Endothelial cell of umbilical vein (primary cell): ENCODE data around the gene GORASP1. TPM values are rescaled to one million over a fixed set of nuclear protein-coding genes. Genes with fewer than 3 reads are reported as not detected.

Experiments used
- BruUV-seq: library from RNA; stranded (reverse); fragments of 400-500 nt; replicated peaks from 2 replicates; lab custom pipeline; 2021; lab: Mats Ljungman, UMichigan
- CTCF ChIA-PET: fragments of 300-600, 350-600 bp; sonication (Branson Sonifier 250); formaldehyde crosslinking; loops from one replicate; lab custom pipeline; 2021; ENCODE audit warnings: antibody characterized with exemption, inconsistent platforms; lab: Charles Lee
- POLR2A ChIA-PET: fragments of 300-600, 350-600 bp; sonication (Branson Sonifier 250); formaldehyde crosslinking; loops from one replicate; lab custom pipeline; 2021; ENCODE audit warnings: antibody characterized with exemption, inconsistent platforms; lab: Charles Lee
- DNase-seq: peaks from one replicate; pipeline ENCODE4 v3.0.0-alpha.2; 2011; ENCODE audit warnings: low read depth, low spot score
- FAIRE-seq: peaks from 2 replicates; lab custom pipeline; 2011; peaks lifted over from hg19 to GRCh38; lab: Jason Lieb, UNC
- H2AFZ ChIP-seq: 2 replicates; pipeline ENCODE4 v1.6.0; 2012; ENCODE audit warnings: low read depth, low read length, control low read depth, inconsistent platforms
- H3K27ac ChIP-seq: 2 replicates; pipeline ENCODE4 v1.5.1; 2011; ENCODE audit warnings: low read depth, mild to moderate bottlenecking, control low read depth, low read length, moderate library complexity; ENCODE audit not compliant: insufficient read depth
- H3K27me3 ChIP-seq, 2 experiments: 2 replicates each; pipeline versions ENCODE4 v1.6.0 to v1.6.1; 2011; ENCODE audit warnings: low read length in 2 of 2, mixed read lengths in 1 of 2; ENCODE audit not compliant: control insufficient read depth in 2 of 2, insufficient read depth in 2 of 2
- H3K36me3 ChIP-seq, 2 experiments: 2 replicates in 1 of 2; 3 replicates in 1 of 2; pipeline ENCODE4 v1.5.1; 2011; ENCODE audit warnings: low read length in 2 of 2, mild to moderate bottlenecking in 1 of 2, moderate library complexity in 1 of 2; ENCODE audit not compliant: control insufficient read depth in 2 of 2, insufficient read depth in 2 of 2; ENCODE audit errors: extremely low read depth in 1 of 2
- H3K4me1 ChIP-seq: 3 replicates; pipeline ENCODE4 v1.5.1; 2011; ENCODE audit warnings: mild to moderate bottlenecking, low read length; ENCODE audit not compliant: control insufficient read depth, insufficient read depth; ENCODE audit errors: extremely low read depth
- H3K4me2 ChIP-seq: 2 replicates; pipeline ENCODE4 v1.6.1; 2011; ENCODE audit warnings: low read length, control low read depth, mixed read lengths; ENCODE audit not compliant: insufficient read depth
- H3K4me3 ChIP-seq, 3 experiments: fragments of 200-600 bp in 1 of 3; sonication (generic), shearing (Covaris generic) in 1 of 3; replicated peaks in 1 of 3; 2 replicates each; pipeline ENCODE4 v1.5.1; 2011 to 2016; ENCODE audit warnings: control low read depth in 3 of 3, low read length in 3 of 3, mild to moderate bottlenecking in 2 of 3, inconsistent platforms in 1 of 3, low read depth in 1 of 3, moderate library complexity in 1 of 3; ENCODE audit not compliant: insufficient read depth in 1 of 3
- H3K79me2 ChIP-seq: 2 replicates; pipeline ENCODE4 v1.6.0; 2012; ENCODE audit warnings: low read length, inconsistent platforms; ENCODE audit not compliant: control insufficient read depth, insufficient read depth
- H3K9ac ChIP-seq: replicated peaks from 2 replicates; pipeline ENCODE3; 2011; ENCODE audit warnings: low read length, control low read depth; ENCODE audit not compliant: insufficient read depth; ENCODE audit errors: extremely low read depth
- H3K9me1 ChIP-seq: replicated peaks from 3 replicates; pipeline ENCODE4 v1.6.0; 2011; ENCODE audit warnings: mild to moderate bottlenecking, low read length; ENCODE audit not compliant: control insufficient read depth, insufficient read depth; ENCODE audit errors: extremely low read depth
- H3K9me3 ChIP-seq: replicated peaks from 2 replicates; pipeline ENCODE4 v1.5.1; 2012; ENCODE audit warnings: low read length, inconsistent platforms; ENCODE audit not compliant: control insufficient read depth, insufficient read depth
- H4K20me1 ChIP-seq: replicated peaks from 2 replicates; pipeline ENCODE3; 2011; ENCODE audit warnings: mild to moderate bottlenecking, low read length; ENCODE audit not compliant: control insufficient read depth, insufficient read depth; ENCODE audit errors: extremely low read depth
- EZH2 ChIP-seq: IDR thresholded peaks from 2 replicates; pipeline ENCODE4 v1.6.1; 2012; ENCODE audit warnings: borderline replicate concordance, low read depth, mild to moderate bottlenecking, moderate library complexity, low read length, inconsistent platforms; ENCODE audit not compliant: severe bottlenecking
- FOS ChIP-seq: IDR thresholded peaks from 2 replicates; pipeline ENCODE4 v1.6.1; 2011; ENCODE audit warnings: mild to moderate bottlenecking, low read length, moderate library complexity, borderline replicate concordance; ENCODE audit not compliant: insufficient read depth
- GATA2 ChIP-seq: IDR thresholded peaks from 2 replicates; pipeline ENCODE4 v1.7.0; 2011; ENCODE audit warnings: low read depth, mild to moderate bottlenecking, moderate library complexity, mixed read lengths, low read length; ENCODE audit not compliant: insufficient read length, insufficient read depth
- JUN ChIP-seq: IDR thresholded peaks from 2 replicates; pipeline ENCODE4 v1.6.1; 2011; ENCODE audit warnings: borderline replicate concordance, low read depth; ENCODE audit not compliant: insufficient read length, insufficient read depth
- MYC ChIP-seq: IDR thresholded peaks from one replicate; pipeline ENCODE4 v1.6.1; 2011; ENCODE audit warnings: mild to moderate bottlenecking, low read depth, low read length
- POLR2A ChIP-seq: IDR thresholded peaks from 2 replicates; pipeline ENCODE4 v1.6.1; 2012; ENCODE audit warnings: low read depth, mild to moderate bottlenecking, control low read depth, low read length
- POLR2AphosphoS5 ChIP-seq: IDR thresholded peaks from 2 replicates; pipeline ENCODE4 v1.6.1; 2012; ENCODE audit warnings: low read depth, mild to moderate bottlenecking, control low read depth, low read length, moderate library complexity; ENCODE audit not compliant: insufficient read depth
- dilution Hi-C: fragments of 300-500 bp; cut with MboI; formaldehyde crosslinking; loops from one replicate; pipeline ENCODE4 v1.15.0; 2019; ENCODE audit warnings: low sequenced_read_pairs; ENCODE audit not compliant: extremely low pct_ligation_motif_present
- intact Hi-C: fragments of 100-400 bp; cut with micrococcal nuclease; formaldehyde crosslinking; loops from one replicate; pipeline ENCODE4 v1.10.0; 2022
- polyA plus RNA-seq, 4 experiments: library from polyadenylated mRNA; depleted of rRNA in 3 of 4; stranded (reverse) in 3 of 4; unstranded in 1 of 4; fragments of >200 nt; gene quantifications; 2 replicates each; pipeline versions ENCODE4 v1.2.1 to v1.2.3, GENCODE V29; 2011 to 2012; ENCODE audit warnings: missing spikeins in 1 of 4
- total RNA-seq: library from RNA; stranded (reverse); gene quantifications from 2 replicates; pipeline ENCODE4 v1.2.3, GENCODE V29; 2021
- TF ChIP-seq, protein P1 (sequence below), 2 donors: IDR thresholded peaks; 1 replicate in 1 of 2; 2 replicates in 1 of 2; pipeline ENCODE4 v1.5.1; 2011; ENCODE audit warnings: low read length in 2 of 2, mild to moderate bottlenecking in 2 of 2, moderate library complexity in 2 of 2, control low read depth in 1 of 2, inconsistent platforms in 1 of 2, low read depth in 1 of 2; ENCODE audit not compliant: insufficient read depth in 1 of 2; ENCODE audit errors: extremely low read depth in 1 of 2
- TF ChIP-seq, protein P2 (sequence below): IDR thresholded peaks from 2 replicates; pipeline ENCODE4 v1.6.1; 2011; ENCODE audit not compliant: insufficient read depth, insufficient read length

GORASP1 gene
- total and polyA plus RNA-seq, 2 donors (not counting 3 experiments of a cell fraction or from before 2014, with no cell fraction given): 62.5 to 68.0 TPM

DNA sequence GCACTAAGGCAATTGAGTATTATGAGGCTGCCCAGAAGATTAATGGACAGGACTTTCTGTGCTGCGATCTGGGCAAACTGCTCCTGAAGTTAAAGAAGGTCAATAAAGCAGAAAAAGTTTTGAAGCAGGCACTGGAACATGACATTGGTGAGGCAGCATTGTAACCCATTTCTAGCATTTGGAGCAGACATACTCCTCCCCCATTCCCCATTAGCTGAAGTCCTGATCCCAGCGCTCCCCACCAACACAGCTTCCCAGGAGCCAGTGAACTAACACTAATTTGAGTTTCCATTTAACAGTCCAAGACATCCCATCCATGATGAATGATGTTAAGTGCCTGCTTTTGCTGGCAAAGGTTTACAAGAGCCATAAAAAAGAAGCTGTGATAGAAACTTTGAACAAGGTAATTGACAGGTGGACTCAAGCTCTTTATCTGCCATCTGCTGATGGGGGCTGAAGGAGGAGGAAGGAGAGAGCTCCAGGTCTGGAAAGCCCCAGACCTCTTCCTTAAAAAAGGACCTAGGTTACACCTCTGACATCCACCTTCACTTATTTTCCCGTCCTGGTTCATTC lies 23.4 kb upstream of the GORASP1 start:
- no peak for DNase-seq
- no peak for FAIRE-seq
- Histone ChIP-seq H3K9ac (no peak overlapping the region), H3K9me3 (no peaks in the 10 kb centered on the region), H2AFZ (no peak overlapping the region), H3K36me3 (no peaks in the 10 kb centered on the region), H3K4me1 (peaks cover 14% of the 10 kb centered on the region), H3K27ac (no peak overlapping the region), H3K79me2 (no peaks in the 10 kb centered on the region), H3K4me2 (no peak overlapping the region), H3K4me3 (no peak overlapping the region), H3K27me3 (no peaks in the 10 kb centered on the region), H3K9me1 (no peaks in the 10 kb centered on the region), H4K20me1 (no peaks in the 10 kb centered on the region)
- intact Hi-C loops: no loop called here
- BruUV-seq: no TSS peak
- ChIA-PET POLR2A (interaction anchor here (1.0 kb wide), 1 partner anchor 47 kb away, joined by 3 read pairs; no protein-coding TSS in a partner anchor), CTCF (interaction anchor here (0.6 to 11.3 kb wide), 3 partner anchors 45 to 157 kb away, joined by 4 to 449 read pairs (median 172); partner anchors contain the start of gene XIRP1)
- TF ChIP-seq JUN: no peak
- TF ChIP-seq FOS: no peak
- TF ChIP-seq, protein P1, sequence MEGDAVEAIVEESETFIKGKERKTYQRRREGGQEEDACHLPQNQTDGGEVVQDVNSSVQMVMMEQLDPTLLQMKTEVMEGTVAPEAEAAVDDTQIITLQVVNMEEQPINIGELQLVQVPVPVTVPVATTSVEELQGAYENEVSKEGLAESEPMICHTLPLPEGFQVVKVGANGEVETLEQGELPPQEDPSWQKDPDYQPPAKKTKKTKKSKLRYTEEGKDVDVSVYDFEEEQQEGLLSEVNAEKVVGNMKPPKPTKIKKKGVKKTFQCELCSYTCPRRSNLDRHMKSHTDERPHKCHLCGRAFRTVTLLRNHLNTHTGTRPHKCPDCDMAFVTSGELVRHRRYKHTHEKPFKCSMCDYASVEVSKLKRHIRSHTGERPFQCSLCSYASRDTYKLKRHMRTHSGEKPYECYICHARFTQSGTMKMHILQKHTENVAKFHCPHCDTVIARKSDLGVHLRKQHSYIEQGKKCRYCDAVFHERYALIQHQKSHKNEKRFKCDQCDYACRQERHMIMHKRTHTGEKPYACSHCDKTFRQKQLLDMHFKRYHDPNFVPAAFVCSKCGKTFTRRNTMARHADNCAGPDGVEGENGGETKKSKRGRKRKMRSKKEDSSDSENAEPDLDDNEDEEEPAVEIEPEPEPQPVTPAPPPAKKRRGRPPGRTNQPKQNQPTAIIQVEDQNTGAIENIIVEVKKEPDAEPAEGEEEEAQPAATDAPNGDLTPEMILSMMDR (IDR thresholded peaks at IDR 0.05; ENCODE audit: extremely low read depth in 1 of 2, insufficient read depth in 1 of 2, low read depth in 1 of 2, low read length in 2 of 2): no peak
- no peak for TF ChIP-seq MYC
- no peak for TF ChIP-seq EZH2
- TF ChIP-seq, protein P2, sequence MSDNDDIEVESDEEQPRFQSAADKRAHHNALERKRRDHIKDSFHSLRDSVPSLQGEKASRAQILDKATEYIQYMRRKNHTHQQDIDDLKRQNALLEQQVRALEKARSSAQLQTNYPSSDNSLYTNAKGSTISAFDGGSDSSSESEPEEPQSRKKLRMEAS: no peak
- no peak for TF ChIP-seq POLR2AphosphoS5
- TF ChIP-seq POLR2A: no peak
- TF ChIP-seq GATA2: no peak
- dilution Hi-C loops: no loop called here
